CD4-positive, alpha-beta T cell treated with Interleukin-4 for 1 hour (primary cell): ENCODE data around the gene MARCHF4.
"Not testable (repeated sequence)": the region's sequence is repeated elsewhere in the genome, so short reads cannot be mapped to it uniquely, and the experiment has no call there.

Experiments
- DNase-seq, 2 donors: peaks; one replicate each; pipeline ENCODE4 v3.0.0-alpha.2; 2020 to 2022

The MARCHF4 gene

GRCh38 chr2:216391401-216391800, 19.1 kb upstream of the MARCHF4 start:
- DNase-seq, result no peak

- no peak for DNase-seq
Measured at GRCh38 chr2:216389570-216389969, 17.3 kb upstream of the MARCHF4 start.

GRCh38 chr2:216388046-216388884, 16.0 kb upstream of the MARCHF4 start:
- peak in 1 of 2 donors; percentile 52 for DNase-seq

- DNase-seq, result no peak
Measured at GRCh38 chr2:216387262-216387661, 15.0 kb upstream of the MARCHF4 start.

- DNase-seq, result no peak
Measured at GRCh38 chr2:216385478-216385877, 13.2 kb upstream of the MARCHF4 start.

GRCh38 chr2:216384409-216384808, 12.1 kb upstream of the MARCHF4 start:
- not testable (repeated sequence) for DNase-seq

GRCh38 chr2:216379977-216380376, 7.7 kb upstream of the MARCHF4 start:
- DNase-seq, result no peak

- no peak for DNase-seq
Measured at GRCh38 chr2:216375286-216375685, 3.0 kb upstream of the MARCHF4 start.

GRCh38 chr2:216373896-216374295, 1.6 kb upstream of the MARCHF4 start:
- DNase-seq, result no peak

- no peak for DNase-seq
Measured at GRCh38 chr2:216372761-216373291, 543 bp upstream of the MARCHF4 start.

GRCh38 chr2:216370961-216371712, 1.1 kb downstream of the MARCHF4 start:
- no peak for DNase-seq

GRCh38 chr2:216369821-216370220, 2.5 kb downstream of the MARCHF4 start:
- no peak for DNase-seq

- no peak for DNase-seq
Measured at GRCh38 chr2:216366777-216367471, 5.4 kb downstream of the MARCHF4 start.

- no peak for DNase-seq
Measured at GRCh38 chr2:216365518-216365917, 6.8 kb downstream of the MARCHF4 start.

GRCh38 chr2:216363221-216363620, 9.1 kb downstream of the MARCHF4 start:
- DNase-seq, result no peak

GRCh38 chr2:216362730-216363129, 9.6 kb downstream of the MARCHF4 start:
- no peak for DNase-seq

GRCh38 chr2:216355711-216356110, 16.6 kb downstream of the MARCHF4 start:
- DNase-seq, result no peak

GRCh38 chr2:216354306-216354705, 18.0 kb downstream of the MARCHF4 start:
- DNase-seq, result no peak

- peak in 1 of 2 donors; percentile 67 for DNase-seq
Measured at GRCh38 chr2:216352653-216353270, 19.5 kb downstream of the MARCHF4 start.

GRCh38 chr2:216351172-216351925, 20.9 kb downstream of the MARCHF4 start:
- no peak for DNase-seq

- peak; percentile 35 to 49 for DNase-seq
Measured at GRCh38 chr2:216350214-216350791, 22.0 kb downstream of the MARCHF4 start.

GRCh38 chr2:216349366-216349765, 22.9 kb downstream of the MARCHF4 start:
- DNase-seq, result peak in 1 of 2 donors; percentile 16
